GM06990 (cell line): ENCODE measurements around the gene CBLN1.

Experiments
- DNase-seq: peaks from one replicate; pipeline ENCODE4 v3.0.0-alpha.2; 2011; ENCODE audit not compliant: insufficient read length; ENCODE audit errors: extremely low read depth
- H3K27me3 ChIP-seq: replicated peaks from 2 replicates; pipeline ENCODE4 v1.6.0; 2011; ENCODE audit warnings: low read length; ENCODE audit not compliant: control insufficient read depth, insufficient read depth
- H3K36me3 ChIP-seq: 2 replicates; pipeline ENCODE4 v1.5.1; 2011; ENCODE audit warnings: low read length; ENCODE audit not compliant: control insufficient read depth, insufficient read depth
- H3K4me3 ChIP-seq: replicated peaks from 2 replicates; pipeline ENCODE4 v1.5.1; 2011; ENCODE audit warnings: low read depth, mild to moderate bottlenecking, control low read depth, low read length
- CTCF ChIP-seq: IDR thresholded peaks from 2 replicates; pipeline ENCODE4 v1.5.1; 2011; ENCODE audit warnings: low read length, control low read depth, mild to moderate bottlenecking, inconsistent platforms; ENCODE audit not compliant: insufficient read depth, poor library complexity, severe bottlenecking

Gene CBLN1

DNA sequence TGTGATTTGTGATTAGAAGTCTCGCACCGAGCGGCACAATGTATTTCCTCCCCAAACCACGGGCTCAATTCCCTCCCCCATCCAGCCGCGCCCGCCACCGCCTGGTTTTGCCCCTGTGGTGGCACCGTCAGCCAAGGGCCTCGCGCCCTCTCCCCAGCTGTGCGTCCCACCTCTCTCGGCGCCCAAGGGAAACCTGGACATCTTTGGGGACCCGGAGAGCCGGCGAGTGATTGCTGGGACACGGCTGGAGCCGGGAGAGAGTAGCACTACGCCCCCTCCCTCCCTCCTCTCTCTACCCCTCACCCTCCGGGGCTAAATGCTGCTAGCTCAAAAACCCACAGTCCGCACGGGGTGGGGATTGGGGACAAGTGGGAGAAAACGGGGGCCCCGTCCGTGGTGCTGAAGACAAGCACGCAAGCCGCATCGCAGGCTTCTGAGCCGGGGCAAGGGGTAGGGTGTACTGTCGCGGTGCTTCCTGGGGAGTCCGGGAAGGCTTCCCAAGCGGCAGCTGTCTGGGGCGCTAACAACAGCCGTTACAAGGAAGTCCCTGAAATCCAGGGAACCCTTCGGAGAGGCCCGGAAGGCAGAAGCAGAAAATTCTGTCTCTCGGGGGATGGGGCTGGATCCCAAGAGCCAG is 1.4 kb downstream of the CBLN1 start:
- Histone ChIP-seq H3K27me3 (no peaks in the 10 kb centered on the region; the same call in none of the 2 replicates), H3K36me3 (no peaks in the 10 kb centered on the region), H3K4me3 (no peak overlapping the region)
- no peak for TF ChIP-seq CTCF
- no peak for DNase-seq

DNA sequence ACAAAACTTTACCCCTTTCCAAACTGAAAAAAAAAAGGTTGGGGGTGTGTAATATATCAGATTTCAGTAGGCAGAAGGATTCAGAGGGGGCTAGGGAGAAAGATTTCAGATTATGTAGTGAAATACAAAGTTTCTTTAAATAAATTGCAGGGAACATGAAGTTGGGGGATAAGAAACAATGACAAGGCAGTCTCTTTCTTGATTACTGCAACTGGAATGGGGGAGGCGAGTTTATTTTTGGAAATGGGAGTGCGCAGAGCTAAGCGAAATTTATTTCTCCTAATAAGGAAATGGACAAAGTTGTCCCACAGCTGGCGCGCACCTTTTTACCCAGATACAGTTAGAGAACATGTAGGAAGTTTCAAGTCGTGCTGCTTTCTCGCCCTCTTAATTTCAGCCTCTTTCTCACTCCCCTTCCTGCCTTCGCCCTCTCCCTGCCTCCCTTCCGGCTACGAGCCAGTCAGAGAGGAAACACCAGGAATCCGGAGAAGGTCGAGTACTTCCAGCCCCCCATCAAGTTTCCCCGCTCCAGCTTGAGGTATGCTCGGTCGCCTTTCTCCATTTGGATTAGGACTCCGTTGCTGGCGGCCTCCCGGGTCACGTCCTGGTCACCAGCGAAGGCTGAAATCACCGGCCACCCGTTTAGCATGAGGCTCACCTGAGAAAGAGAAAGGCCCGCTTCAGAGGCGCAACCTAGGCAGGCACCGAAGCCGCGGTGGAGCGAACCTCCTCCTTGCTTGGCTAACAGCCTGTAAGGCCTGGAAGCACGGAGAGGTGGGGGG is 2.5 kb downstream of the CBLN1 start:
- H3K4me3 ChIP-seq = no peak overlapping the region
- no peaks in the 10 kb centered on the region; the same call in 1 of the 2 replicates for H3K27me3 ChIP-seq
- no peak for TF ChIP-seq CTCF
- DNase-seq = no peak
- no peaks in the 10 kb centered on the region for H3K36me3 ChIP-seq

DNA sequence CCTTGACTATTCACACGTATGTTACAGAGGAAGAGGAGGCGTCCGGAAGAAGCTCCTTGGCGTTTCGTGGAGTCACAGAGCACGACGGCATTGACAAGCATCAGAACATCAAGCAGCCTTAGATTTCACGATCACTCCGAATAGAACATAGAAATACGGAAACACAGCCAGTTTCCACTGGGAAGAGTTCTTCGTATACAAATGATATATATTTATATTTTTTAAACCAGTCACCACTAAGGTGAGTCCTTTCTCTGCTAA is 3.1 kb downstream of the CBLN1 start:
- H3K36me3 ChIP-seq = no peaks in the 10 kb centered on the region
- TF ChIP-seq CTCF = no peak
- H3K27me3 ChIP-seq = no peaks in the 10 kb centered on the region; the same call in 1 of the 2 replicates
- no peak for DNase-seq
- H3K4me3 ChIP-seq = no peak overlapping the region

DNA sequence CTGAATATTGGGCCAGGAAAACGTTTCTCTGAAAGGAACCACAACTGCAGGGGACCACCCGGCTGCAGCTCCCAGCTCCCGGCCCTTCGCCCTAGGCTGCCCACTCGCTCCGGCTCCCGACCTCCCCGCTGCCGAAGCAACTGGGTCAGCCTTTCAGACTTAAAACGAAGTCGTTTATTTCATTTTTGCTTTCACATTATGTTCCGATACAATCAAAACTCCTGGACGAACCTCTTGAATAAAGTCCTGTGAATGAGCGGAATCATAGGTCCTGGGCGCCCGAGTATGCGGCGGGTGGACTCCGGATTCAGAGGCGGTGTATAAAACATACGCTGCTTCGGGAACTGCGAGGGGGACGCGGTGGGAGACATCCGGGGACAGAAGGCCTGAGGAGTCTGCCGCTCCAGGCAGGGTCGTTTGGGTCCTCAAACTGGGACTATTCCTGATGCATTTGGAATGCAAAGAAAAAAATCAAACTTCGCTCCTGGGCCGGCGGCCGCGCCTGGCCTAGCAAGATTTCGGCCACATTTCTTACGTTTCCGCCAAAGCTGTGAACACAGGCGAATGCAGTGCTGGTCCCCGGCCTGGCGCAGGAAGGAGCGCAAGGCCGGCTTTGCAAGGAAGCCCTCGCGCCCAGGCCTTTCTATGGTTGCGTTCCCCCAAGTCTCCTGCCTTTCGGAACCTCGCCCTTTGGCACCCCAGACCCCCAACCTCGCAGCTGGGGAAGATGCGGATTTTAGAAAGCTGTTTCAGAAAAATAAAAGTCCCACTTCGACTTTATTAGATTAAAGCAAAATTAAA is 3.7 kb downstream of the CBLN1 start:
- no peak for TF ChIP-seq CTCF
- Histone ChIP-seq H3K36me3 (no peaks in the 10 kb centered on the region), H3K27me3 (no peaks in the 10 kb centered on the region; the same call in 1 of the 2 replicates), H3K4me3 (no peak overlapping the region)
- no peak for DNase-seq

DNA sequence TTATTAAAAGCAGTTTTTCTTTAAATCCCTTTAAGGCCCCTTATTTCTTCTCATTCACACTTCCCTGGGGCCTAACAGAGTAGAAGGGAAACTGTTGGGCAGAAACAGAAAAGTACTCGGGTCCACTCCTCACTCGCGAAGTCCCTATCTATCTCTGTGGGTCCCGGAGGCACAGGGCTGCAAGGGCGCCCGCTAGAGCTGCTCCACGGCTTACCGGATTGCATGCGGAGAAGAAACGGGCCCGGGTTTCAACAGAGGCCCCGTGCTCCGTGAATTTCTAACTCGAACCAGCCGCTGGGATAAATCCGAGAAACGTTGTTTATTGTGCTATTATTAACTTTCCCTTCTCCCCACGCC is 4.3 kb downstream of the CBLN1 start:
- Histone ChIP-seq H3K4me3 (no peak overlapping the region), H3K27me3 (no peaks in the 10 kb centered on the region; the same call in 1 of the 2 replicates)
- no peak for TF ChIP-seq CTCF

More for the DNA sequence above, 4.3 kb downstream of the CBLN1 start:
- no peak for DNase-seq
- no peaks in the 10 kb centered on the region for H3K36me3 ChIP-seq
